Testis (tissue), 2 donors: ENCODE results near the gene ZMIZ1.

Experiments
- POLR2A ChIP-seq: fragments of 450-650 bp; IDR thresholded peaks from one replicate; pipeline ENCODE4 v1.6.1; 2017; ENCODE audit warnings: antibody characterized with exemption, mild to moderate bottlenecking, moderate library complexity
- TF ChIP-seq, protein P1 (sequence below), 3 experiments: fragments of 450-650 bp in 2 of 3; fragments of 200-600 bp in 1 of 3; sonication (generic) in 1 of 3; IDR thresholded peaks; one replicate each; pipeline ENCODE4 v1.5.1; 2016 to 2019; ENCODE audit warnings: antibody characterized with exemption in 3 of 3, mild to moderate bottlenecking in 2 of 3, moderate library complexity in 1 of 3

DNA sequence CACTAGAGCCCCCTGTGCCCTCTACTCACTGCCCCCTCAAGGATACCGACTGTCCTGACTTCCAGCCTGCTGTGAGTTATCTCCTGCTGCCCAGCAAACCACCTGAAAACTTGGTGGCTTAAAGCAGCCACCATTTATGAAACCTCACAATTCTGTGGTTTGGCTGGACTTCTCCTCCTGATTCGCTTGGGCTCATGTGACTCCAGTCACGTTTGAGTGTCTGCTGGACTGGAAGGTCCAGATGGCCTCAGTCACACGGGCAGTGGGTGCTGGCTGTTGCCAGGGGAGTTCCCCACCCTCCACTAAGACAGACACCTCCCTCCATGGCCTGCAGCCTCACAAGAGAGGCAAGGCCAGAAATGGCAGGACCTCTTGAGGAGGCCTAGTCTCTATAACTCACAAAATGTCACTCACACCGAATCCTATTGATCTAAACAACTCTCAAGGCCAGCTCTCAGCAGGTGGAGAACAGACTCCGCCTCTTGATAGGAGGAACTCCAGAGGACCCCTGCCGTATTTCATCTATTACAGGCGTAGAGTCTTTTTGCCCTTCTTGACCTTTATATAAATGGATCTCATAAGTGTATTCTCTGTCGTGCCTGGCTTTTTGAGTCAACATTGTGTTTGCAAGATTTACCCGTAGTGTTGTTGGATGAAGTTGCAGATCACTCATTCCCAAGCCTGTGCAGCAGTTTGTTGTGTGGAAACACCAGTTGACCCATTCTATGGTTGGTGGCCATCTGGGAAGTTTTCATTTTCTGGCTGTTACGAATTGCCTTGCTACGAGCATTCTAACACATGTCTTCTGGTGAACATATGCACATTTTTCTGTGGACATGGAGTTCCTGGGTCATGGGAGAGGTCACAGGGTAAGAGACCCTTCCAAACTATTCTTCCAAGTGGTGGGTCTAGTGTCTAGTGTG lies 48.3 kb downstream of the ZMIZ1 start:
- TF ChIP-seq, protein P1, sequence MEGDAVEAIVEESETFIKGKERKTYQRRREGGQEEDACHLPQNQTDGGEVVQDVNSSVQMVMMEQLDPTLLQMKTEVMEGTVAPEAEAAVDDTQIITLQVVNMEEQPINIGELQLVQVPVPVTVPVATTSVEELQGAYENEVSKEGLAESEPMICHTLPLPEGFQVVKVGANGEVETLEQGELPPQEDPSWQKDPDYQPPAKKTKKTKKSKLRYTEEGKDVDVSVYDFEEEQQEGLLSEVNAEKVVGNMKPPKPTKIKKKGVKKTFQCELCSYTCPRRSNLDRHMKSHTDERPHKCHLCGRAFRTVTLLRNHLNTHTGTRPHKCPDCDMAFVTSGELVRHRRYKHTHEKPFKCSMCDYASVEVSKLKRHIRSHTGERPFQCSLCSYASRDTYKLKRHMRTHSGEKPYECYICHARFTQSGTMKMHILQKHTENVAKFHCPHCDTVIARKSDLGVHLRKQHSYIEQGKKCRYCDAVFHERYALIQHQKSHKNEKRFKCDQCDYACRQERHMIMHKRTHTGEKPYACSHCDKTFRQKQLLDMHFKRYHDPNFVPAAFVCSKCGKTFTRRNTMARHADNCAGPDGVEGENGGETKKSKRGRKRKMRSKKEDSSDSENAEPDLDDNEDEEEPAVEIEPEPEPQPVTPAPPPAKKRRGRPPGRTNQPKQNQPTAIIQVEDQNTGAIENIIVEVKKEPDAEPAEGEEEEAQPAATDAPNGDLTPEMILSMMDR (IDR thresholded peaks at IDR 0.05), result no peak
- no peak for TF ChIP-seq POLR2A
